ENCODE measurements around the gene GPR27. TPM values are rescaled to one million over a fixed set of nuclear protein-coding genes. Genes with fewer than 3 reads are reported as not detected.

GPR27 gene
- total RNA-seq, 2 donors from 2014 or later, result 0.98 to 1.9 TPM

DNA sequence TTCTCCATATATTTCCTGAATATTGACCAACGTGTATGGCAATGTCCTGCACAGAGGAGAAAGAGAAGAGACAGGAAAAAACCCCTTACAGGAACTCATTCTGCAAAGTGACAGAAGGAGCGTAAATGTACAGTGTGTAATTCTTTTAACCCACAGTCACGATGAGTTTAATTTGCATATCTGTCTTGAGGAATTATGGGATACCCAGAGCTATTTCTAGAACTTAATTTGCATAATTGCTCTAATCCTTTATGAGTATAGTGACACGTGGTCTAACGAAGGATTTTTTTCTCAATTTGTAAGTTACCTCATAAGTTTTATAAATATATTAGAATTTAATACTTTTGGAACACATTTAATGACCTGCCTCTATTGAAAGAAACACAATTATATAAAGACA, 9.8 kb downstream of the GPR27 start:
- H3K27me3 ChIP-seq, result no peaks in the 10 kb centered on the region
- no peaks in the 10 kb centered on the region for H3K36me3 ChIP-seq
- no peaks in the 10 kb centered on the region for H3K4me1 ChIP-seq
- DNase-seq (ENCODE audit: low spot score), result no peak
- H3K27ac ChIP-seq, result no peak overlapping the region
- H3K9me3 ChIP-seq, result no peaks in the 10 kb centered on the region
- TF ChIP-seq, protein P1, sequence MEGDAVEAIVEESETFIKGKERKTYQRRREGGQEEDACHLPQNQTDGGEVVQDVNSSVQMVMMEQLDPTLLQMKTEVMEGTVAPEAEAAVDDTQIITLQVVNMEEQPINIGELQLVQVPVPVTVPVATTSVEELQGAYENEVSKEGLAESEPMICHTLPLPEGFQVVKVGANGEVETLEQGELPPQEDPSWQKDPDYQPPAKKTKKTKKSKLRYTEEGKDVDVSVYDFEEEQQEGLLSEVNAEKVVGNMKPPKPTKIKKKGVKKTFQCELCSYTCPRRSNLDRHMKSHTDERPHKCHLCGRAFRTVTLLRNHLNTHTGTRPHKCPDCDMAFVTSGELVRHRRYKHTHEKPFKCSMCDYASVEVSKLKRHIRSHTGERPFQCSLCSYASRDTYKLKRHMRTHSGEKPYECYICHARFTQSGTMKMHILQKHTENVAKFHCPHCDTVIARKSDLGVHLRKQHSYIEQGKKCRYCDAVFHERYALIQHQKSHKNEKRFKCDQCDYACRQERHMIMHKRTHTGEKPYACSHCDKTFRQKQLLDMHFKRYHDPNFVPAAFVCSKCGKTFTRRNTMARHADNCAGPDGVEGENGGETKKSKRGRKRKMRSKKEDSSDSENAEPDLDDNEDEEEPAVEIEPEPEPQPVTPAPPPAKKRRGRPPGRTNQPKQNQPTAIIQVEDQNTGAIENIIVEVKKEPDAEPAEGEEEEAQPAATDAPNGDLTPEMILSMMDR (IDR thresholded peaks at IDR 0.05), result no peak
- no peak overlapping the region for H3K4me3 ChIP-seq

DNA sequence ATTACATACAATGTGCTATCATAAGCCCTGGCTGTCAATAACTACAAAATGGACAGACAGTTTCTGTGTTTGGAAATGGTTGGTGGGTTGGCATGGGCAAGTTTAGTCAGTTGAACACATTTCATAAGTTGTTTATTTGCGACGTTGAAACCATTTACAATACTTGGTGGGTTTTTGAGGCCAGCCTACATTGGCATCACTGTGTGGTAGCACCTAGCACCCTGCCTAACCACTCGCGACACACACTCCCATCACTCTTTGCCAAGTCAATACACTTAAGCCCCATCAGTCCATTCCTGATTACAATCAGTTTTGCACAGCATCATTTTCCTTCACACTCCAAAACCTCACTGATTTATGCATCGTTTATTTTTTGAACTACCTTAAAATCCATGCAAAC, 17.5 kb downstream of the GPR27 start:
- no peaks in the 10 kb centered on the region for H3K9me3 ChIP-seq
- no peak overlapping the region for H3K4me3 ChIP-seq
- H3K27me3 ChIP-seq, result no peaks in the 10 kb centered on the region
- H3K27ac ChIP-seq, result no peak overlapping the region
- no peak for DNase-seq (ENCODE audit: low spot score)
- no peaks in the 10 kb centered on the region for H3K4me1 ChIP-seq
- TF ChIP-seq, protein P1 (IDR thresholded peaks at IDR 0.05), result no peak
- H3K36me3 ChIP-seq, result no peaks in the 10 kb centered on the region

DNA sequence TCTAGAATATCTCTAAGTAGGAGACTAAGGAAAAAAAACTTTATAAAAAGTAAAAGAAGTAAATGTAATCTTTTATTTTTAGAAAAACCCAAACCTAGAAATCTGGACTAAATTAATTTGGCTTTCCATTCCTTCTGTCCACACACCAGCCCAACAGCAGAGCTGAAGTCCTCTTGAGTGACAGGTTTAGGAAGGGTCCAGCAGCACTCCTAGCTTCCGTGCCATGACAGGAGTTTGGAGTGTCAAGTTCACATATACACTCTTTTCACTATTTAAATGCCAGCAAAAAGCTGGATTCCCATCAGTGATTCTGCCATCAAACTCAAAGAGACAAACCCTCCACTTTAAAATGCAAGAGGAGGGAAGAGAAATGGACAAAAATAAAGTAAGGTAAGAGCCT, 18.2 kb downstream of the GPR27 start:
- DNase-seq (ENCODE audit: low spot score), result no peak
- Histone ChIP-seq H3K4me1 (no peaks in the 10 kb centered on the region), H3K27ac (no peak overlapping the region), H3K9me3 (no peaks in the 10 kb centered on the region), H3K36me3 (no peaks in the 10 kb centered on the region), H3K4me3 (no peak overlapping the region), H3K27me3 (no peaks in the 10 kb centered on the region)
- TF ChIP-seq, protein P1 (IDR thresholded peaks at IDR 0.05), result no peak

DNA sequence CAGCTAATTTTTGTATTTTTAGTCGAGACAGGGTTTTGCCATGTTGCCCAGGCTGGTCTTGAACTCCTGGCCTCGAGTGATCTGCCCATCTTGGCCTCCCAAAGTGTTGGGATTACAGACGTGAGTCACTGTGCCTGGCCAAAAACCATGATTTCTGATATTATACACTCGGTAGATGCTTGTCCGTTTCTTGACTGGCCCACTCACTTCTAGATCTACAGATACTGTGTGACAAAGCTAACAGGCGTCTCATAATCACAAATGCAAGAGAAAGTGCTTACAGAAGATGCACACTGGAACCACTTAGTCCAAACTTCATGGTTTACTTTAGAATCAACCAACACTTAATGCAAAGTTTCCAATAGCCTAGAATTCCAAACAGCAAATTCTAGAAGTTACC, 22.9 kb downstream of the GPR27 start:
- DNase-seq (ENCODE audit: low spot score), result no peak
- H3K27ac ChIP-seq, result no peak overlapping the region
- no peaks in the 10 kb centered on the region for H3K4me1 ChIP-seq
- H3K27me3 ChIP-seq, result peaks cover 3 to 5% of the 10 kb centered on the region in 2 donors
- no peaks in the 10 kb centered on the region for H3K36me3 ChIP-seq
- H3K4me3 ChIP-seq, result no peak overlapping the region
- TF ChIP-seq, protein P1 (IDR thresholded peaks at IDR 0.05), result no peak
- H3K9me3 ChIP-seq, result no peaks in the 10 kb centered on the region

DNA sequence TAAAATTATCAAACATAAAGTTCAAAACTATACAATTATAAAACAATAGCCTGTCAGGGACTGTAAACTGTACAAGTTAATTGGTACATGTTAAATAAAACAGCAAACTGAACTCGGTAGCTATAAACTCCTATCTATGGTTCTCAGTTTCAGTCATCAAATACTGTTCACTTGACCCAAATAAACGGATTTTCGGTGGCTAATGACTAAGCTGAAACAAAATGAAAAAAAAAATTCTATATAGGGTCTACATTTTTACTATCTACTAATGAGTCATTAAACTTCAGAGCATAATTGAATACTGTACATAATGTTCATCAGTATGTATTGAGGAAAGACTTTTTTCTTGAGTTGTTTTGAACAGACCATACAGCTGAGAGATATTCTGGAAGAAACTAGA, 24.7 kb downstream of the GPR27 start:
- Histone ChIP-seq H3K9me3 (no peaks in the 10 kb centered on the region), H3K4me3 (no peak overlapping the region)

More for the DNA sequence above, 24.7 kb downstream of the GPR27 start:
- Histone ChIP-seq H3K27me3 (peaks cover 12 to 13% of the 10 kb centered on the region in 2 donors), H3K27ac (no peak overlapping the region), H3K4me1 (no peaks in the 10 kb centered on the region), H3K36me3 (no peaks in the 10 kb centered on the region)
- TF ChIP-seq, protein P1 (IDR thresholded peaks at IDR 0.05), result no peak
- no peak for DNase-seq (ENCODE audit: low spot score)

All from right atrium auricular region (tissue), 2 donors.